NCI-H187 (cell line): ENCODE results near the gene LUZP2.

ENCODE experiments used
- DNase-seq, 2 experiments: peaks; one replicate each; lab custom pipeline; 2025; lab: John Stamatoyannopoulos, UW

LUZP2 gene

DNA sequence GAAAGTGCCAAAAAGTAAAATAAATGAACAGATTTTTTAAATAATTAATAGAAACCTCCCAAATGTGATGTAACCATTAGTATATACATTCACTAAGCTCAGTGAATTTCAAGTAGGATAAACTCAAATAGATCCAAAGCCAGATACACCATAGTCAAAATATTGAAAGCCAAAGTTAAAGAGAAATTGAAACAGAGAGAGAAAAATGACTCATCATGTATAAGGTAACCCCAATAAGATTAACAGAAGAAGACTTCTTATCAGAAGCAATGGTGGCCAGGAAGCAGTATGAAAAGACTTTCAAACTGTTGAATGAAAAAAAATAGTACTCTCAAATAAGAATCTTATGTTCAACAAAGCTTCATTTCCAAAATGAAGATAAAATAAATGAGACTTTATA lies 70.5 kb downstream of the LUZP2 start:
- DNase-seq, result no peak

DNA sequence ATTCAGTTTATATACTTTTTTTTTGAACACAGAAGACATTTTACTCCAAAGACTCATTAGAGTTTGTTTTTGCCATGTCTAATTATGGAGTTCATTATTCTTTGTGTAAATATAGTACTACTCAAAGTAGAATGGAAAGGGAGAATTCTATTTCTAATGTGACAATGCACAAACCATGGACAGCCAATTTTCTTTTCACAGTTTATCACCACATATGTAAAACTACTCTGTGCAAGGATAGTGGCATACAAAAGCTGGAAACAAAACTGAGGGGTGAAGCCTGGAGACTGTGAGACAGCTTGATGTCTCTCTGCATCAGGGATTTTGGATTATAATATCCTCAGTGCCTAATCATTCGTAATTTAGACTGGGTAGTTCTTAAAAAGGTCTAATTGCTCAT lies 75.5 kb downstream of the LUZP2 start:
- no peak for DNase-seq

DNA sequence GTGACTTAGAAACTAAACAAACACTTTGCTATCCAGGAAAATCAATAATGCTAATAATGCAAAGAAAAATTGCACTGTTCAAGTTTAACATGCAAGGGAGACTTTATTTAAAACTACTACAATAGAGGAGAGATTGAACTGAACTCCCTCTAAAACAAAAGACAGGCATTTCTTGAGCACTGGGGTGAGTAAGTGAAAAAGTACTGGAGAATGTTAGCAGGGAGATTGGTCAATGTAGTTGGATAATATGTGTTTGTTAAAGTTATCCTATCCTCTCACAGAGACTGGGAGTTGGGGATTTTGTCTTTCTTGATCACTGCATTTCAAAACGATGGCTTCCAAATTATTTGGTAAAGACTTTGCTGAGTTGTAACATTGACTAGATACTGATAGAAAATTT lies 77.6 kb downstream of the LUZP2 start:
- DNase-seq, result no peak

DNA sequence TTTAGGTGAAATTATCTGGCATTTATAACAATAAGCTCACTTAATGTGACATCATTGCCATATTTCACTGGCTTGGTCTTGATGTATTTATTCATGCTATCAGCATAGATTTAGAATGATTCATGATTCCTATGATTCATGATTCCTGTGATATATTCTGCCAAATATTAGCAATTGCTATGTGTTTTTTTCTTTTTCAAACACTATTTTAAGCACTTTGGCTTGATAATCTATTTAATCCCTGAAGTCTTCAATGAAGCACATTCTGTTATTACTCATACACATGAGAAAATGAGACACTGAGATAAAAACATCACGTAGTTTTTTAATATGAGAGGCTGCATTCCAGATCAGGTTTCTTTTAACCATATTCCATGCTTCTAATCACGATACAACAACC lies 78.5 kb downstream of the LUZP2 start:
- no peak for DNase-seq

DNA sequence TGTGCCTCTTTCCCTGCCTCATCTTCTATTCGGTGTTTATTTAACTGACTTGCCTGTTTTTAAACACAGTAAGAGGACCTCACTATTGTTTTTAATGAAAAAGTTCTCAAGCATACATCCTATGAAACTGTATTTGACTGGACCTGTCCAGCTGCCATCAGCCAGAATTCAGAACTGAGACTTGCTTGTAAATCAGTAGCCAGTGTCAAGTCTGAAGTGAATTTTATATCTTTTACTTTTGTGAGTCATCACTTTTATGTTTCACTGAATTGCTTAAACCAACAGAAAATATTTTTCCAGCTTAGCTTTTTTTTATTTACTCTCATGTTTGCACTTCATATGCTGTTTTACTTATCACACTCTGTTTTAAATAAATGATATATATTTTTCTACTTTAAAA lies 88.3 kb downstream of the LUZP2 start:
- no peak for DNase-seq

DNA sequence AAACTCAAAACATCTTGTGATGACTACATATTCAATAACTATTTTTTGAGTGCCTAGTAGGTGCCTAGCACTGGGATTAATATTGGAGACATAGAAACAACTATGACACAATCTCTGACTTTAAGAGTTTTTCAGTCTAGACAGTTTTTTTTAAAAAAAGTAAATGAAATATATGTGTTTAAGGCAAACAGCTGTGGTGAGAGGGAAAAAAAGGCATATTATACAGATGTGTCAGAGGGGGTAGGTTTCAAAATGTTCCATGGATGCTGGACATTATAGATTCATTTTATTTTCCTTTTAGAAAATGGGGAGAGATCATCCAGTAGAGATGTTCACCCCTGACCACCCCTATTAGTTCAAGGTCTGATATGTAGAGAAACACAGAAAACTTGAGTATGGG lies 90.8 kb downstream of the LUZP2 start:
- no peak for DNase-seq

DNA sequence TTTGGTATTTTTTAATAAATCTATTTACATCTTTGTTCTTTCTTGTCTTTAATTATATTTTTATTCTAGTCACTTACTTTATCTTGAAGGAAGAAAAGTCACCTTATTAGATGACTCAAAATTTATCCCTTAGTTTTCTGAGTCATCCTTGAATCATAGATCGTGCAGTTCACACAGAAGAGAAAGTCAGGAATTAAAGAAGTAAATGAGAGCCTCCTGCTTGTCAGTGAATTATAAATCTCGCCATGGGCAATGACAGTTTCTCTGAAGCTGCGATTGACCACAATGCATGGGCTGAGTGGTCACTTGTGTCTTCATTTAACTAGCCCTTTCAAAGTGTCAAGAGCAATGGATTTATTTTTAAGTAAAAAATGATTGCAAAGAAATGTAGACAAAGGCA lies 91.2 kb downstream of the LUZP2 start:
- DNase-seq, result no peak

DNA sequence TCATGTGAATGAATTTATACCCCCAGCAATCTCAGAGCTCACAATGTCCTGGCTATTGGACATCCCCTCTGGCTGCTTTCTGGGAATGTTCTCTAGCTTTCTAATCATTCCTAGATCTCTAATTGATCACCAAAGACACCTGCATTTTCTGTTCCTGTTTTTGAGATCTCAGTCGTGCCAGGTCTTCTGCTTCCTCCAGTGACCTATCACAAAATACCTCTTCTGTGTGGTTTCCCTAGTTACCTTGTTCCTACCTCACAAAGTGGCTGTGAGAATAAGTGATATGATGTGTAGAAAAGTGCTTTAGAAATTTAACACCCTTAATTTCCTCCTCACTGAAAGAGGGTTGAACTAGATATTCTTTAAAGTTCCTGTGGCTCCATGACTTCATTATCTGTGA lies 92.2 kb downstream of the LUZP2 start:
- no peak for DNase-seq

DNA sequence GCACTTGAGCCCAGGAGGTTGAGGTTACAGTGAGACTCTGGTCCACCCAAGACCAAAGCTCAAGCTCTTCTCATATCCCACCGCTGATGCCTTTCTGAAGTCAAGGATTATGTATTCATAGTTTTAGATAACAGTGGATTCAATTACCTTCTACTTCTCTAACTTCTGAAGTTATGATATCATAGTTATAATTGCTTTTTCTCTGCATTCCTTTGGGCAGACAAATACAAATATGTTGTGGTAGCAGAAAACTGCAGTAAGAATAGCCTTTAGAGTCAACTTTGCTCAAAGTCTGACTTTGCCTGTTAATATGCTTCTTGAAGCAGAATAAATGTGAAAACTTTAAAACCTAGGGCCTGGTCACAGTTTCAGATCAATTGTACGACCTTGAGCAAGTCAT lies 94.4 kb downstream of the LUZP2 start:
- no peak for DNase-seq

DNA sequence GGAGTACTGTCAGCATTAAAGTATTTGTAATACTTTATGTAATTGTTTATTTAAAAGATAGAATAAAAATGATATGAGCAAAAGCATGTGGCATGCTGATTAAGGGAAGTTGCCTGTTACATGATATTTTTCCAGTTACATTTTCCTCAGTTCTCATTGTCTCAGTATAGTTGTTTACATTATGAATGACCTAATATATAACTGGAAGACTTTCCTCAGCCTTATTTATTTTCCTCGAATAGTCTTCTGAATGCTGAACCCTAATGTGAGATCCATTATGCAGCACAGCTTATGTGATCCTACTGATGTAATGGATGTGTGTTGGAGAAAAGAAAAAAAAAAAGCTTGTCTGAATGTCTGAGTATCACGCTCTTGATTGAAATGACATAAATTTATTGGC lies 95.5 kb downstream of the LUZP2 start:
- DNase-seq, result no peak

DNA sequence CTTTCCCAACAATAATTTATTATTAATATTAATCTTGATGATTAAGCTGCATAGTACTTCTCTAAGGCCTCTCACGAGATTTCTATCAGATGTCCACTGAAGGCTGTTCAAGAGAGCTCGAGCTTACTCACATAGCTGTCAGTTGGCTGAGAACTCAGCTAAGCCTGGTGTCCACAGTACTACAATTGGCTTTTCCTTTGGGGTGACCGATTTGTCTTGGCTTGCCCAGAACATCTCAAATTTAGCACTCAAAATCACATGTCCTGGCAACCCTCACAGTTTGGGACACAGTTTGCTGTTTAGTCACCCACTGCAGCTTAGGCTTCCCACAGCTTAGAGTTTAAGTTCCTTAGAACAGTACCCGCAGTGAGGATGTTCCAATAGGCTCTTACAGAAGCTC lies 96.5 kb downstream of the LUZP2 start:
- no peak for DNase-seq

DNA sequence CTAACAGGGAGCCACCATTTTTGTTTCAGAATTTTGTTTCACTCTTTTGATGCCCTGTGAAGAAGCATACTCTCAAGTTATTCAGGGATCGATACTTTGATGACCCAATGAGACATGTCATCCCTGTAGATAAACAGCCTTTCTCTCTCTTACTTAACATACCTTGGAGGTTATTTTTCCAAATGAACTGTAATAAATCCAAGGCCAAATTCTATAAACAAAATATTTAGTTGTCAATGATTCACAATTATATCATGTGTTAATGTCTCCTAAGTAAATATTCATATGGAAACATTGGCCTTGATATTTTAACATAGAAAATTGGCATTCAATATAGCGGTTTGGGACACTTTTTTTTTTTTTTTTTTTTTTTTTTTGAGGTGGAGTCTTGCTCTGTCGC lies 97.5 kb downstream of the LUZP2 start:
- DNase-seq, result no peak

DNA sequence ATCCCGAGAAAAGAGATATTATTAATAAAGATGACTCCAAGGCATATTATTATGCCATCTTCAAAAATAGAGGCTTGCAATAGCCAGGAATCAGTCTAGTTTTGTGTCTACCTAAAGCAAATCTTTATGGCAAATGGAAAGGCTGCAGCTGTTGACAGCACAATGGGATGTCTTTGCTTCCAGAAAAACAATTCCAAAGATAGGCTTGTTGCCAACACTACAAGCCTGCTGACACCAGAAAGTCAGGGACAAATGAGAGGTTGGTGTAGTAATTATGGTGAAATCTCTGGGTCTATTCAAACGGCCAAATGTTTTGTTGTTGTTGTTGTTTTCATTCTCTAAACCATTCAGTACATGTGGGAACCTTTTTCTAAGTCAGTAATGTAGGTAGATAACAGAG lies 101.8 kb downstream of the LUZP2 start:
- DNase-seq, result no peak

DNA sequence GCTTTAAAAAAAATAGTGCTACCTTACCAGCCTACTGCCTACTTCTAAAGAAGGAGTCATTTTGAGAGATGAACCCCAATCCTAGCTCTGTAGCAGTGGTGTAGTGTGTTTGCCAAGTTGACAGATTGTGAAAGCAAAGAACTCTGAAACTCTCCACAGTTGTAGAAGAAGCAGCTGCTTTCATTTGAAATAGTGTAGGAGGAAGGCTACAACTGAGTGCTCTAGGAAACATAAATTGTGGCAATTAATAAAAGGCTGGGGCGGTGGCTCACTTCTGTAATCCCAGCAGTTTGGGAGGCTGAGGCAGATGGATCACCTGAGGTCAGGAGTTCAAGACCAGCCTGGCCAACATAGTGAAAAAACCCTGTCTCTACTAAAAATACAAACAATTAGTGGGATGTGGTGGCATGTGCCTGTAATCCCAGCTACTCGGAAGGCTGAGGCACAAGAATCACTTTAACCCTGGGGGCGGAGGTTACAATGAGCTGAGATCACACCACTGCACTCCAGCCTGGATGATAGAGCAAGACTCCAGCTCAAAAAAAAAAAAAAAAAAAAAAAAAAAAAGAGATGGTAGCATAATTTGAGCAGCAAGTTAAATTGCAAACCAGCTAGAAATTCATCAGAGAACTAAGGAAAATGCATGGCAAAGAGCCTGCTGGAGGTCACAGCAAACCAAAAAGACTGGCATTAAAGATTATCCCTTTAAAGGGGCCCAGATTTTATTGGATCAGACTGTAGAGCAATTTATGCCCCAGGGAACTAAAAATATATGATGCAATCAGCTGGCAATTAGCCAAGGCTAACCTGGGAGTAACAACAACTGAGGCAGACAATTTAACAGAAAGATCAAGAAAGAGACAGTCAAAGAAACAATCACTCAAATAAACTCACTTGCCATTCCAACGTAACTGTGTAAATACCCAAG lies 112.6 kb downstream of the LUZP2 start:
- DNase-seq, result no peak

DNA sequence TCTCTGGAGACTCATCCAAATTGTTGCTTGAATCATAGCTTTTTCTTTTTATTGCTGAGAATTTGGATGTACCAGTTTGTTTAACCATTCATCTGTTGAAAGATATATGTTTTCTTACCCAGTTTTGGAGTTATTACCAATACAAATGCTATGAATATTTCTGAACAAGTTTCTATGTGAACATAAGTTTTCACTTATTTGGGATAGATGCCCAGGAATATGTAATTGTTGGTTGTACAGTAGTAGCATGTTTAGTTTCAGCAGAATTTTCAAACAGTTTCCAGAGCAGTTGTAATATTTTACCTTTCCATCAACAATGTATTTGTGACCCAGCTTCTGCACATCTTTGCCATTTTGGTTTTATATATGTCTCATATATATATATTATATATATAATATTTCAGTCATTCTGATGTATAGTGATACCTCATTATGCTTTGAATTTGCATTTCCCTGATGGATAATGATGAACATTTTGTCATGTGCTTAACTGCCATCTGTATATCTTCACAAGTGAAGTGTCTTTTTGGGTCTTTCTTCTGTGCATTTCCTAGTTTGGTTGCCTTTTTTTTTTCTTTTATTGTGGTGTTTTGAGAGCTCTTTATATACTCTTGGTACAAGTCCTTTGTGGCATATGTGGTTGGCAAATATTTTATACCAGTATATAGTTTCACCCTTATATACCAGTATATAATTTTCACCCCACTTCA lies 118.8 kb downstream of the LUZP2 start:
- DNase-seq, result no peak

DNA sequence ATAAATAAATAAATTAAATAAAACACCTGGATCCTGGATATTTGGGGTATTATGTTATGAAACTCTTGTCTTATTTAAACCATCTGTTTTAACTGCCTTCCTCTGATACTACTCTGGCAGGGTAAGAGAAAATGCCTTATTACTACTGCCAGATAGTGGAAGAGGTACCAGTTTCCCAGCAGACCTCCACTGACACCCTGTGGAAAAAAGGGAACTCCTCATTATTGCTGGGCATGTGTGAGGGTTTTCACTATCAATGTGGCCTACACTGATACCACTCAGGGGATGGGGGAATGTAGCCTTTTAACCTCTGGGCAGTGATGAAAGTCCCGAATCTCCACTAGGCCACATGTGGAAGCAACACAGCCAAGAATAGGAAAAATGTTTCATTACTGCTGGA lies 121.0 kb downstream of the LUZP2 start:
- no peak for DNase-seq

DNA sequence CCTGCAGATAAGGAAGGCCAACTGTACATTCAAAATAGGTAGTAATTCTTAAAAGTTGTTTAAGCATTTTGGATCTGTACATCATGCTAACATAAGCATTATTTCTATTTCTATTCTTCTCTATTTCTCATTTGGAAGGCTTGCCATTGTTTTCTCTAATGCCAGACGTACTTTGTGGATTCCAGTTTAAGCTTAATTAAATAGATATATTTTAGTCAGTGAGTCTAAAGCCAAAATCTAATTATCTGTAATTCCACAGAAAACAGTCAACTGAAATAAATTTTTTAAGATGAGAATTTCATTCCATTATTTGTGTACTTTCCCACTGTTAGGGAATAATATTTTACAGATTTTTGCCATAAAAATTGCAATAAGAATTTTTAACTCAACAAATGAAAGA lies 123.0 kb downstream of the LUZP2 start:
- no peak for DNase-seq

DNA sequence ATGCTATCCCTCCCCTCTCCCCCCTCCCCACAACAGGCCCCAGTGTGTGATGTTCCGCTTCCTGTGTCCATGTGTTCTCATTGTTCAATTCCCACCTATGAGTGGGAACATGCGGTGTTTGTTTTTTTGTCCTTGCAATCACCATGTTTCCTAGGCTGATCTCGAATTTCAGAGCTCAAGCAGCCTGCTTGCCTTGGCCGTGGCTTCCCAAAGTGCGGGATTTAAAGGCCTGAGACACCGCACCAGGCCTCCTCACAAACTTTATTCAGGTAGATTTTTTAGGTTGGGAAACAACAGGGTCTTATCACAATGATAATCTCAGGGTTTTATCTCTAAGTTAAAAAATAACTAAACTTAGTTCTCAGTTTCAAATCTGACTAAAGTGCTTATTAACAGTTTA lies 125.4 kb downstream of the LUZP2 start:
- no peak for DNase-seq

DNA sequence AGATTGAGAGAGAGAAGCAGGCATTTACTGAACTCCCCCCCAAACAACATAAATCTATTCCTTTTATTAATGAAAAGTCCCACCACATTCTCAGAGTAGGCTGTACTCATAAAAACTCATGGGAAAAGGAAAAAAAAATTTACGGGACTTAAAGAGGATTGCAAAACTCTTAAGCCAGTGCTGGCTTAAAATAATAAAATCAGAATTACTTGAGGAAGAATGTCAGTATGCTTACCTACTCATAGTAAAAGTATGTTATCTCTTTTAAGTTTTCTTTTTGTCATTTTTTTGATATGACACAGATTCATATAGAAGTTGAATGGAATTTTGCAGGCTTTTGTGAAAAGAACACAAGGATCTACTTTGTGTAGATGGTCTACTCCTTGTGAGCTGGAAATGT lies 126.3 kb downstream of the LUZP2 start:
- DNase-seq, result no peak

DNA sequence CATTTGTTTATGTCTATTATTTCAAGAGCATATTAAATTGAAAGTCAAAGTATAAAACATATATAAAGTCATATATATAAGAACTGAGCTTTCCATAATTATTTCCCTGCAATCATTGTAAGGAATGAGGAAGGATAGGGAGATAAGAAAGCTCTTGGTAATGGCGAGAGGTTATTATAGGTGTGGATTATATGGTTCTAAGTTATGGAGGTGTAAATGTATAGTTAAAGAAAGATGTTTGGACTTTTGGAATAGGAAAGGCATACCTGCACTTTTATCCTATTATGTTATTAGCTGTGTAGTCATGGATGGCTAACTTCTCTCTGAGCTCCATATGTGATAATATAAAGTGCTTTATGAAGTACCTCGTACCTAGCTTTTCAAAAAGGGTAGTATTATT lies 127.6 kb downstream of the LUZP2 start:
- DNase-seq, result no peak

DNA sequence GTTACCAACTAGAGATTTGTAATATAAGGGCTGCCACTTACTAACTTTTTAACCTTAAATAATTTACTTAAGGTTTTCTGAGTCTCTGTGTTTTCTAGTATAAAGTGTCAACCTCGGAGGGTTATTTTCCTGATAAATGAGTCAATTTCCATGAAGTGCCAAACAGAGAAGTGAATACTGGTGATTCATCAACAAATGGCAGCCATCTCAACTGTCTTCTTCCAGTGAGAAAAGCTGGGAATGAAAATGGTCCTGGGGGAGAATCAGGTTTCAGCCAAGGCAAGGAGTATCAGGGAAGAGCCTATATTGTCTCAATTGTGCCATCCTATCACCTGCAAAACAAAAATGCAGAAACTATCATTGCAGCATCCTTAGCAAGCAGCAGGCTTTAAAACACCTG lies 129.1 kb downstream of the LUZP2 start:
- no peak for DNase-seq

DNA sequence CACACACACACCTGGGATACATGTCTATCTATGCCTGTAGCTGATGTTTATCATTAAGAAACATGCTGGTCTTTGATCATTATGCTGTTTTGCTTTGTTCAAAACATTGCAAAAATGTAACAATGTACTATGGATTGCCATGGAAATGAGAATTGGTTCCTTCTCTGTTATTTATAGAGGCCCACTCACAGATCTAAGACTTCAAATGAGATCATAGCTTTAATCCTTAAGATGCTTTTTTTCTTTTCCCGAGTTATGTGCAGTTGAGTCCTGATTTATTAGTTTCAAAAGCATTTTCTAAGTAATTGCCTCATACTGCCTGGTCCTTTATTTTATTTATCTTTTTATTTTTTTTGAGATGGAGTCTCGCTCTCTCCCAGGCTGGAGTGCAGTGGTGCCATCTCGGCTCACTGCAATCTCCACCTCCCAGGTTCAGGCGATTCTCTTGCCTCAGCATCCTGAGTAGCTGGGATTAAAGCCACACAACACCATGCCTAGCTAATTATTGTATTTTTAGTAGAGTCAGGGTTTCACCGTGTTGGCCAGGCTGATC lies 131.4 kb downstream of the LUZP2 start:
- DNase-seq, result no peak

DNA sequence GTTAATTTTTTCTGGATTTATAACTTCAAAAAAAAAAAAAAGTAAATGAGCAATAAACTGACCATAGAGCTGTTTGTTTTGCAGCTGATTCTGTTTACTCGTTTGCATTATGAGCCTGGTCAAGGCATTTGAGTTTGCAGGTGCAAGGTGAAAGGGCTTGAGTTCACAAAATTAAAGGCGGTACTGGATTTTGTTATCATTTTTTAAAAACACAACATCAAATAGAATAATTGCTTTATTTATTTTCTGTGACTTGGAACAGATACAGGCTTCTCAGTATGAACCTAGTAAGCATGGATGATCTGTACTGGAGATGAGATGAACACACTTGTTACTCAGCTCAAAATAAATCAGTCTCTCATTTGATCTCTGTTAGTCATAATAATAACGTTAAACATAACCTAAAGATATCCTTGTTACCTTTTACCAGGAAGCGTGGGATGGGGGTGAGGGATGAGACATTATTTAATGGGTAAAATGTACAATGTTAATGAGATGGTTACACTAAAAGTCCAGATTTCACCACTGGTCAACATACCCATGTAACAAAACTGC lies 137.8 kb downstream of the LUZP2 start:
- no peak for DNase-seq
